ENCODE data around the gene GRIK3. TPM values are rescaled to one million over a fixed set of nuclear protein-coding genes. Genes with fewer than 3 reads are reported as not detected.
"Not testable (repeated sequence)": the region's sequence is repeated elsewhere in the genome, so short reads cannot be mapped to it uniquely, and the experiment has no call there.

GRIK3 gene
- total RNA-seq, 1 experiment from 2014 or later: not detected

DNA sequence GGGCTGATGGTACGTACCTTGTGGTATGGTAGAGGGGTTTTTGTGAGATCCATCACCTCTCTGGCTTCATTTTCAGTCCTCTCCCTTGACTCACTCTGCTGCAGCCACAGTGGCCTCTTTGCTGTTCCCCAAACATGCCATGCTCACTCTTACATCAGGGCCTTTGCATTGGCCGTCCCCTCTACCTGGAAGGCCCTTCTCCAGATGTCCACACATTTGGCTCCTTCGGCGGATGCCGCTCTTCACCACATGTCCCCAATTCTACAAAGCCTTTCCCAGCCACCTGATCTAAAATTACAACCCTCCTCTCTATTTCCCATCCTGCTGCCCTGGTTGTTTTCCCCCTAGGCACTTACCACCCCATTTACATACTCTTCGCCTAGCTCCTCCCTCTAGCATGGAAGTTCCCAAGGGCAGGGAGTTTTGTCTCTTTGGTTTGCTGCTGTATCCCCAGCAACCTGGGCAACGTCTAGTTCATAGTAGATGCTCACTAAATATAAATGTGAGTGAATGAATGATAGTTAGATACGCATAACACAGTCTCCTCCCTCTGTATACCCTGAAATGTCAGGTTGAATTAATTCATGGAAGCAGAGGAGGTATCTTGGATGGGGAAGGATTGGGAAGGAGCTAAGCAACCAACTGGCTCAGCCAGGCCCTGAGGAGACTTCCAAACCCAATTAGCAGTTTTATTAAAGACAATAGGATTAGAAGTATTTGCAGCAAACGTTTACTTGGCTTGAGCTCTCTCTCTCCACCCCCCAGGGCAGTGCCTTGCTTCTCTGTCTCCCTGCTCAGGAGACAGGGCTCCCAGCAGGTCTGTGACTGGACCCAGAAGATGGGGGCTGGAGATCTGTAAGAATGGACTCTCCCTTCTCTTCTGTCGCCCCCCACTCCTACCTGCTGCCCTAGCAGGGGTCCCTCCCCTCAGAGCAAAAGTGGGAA is 264.2 kb downstream of the GRIK3 start:
- DNase-seq (ENCODE audit: low read depth): no peak

DNA sequence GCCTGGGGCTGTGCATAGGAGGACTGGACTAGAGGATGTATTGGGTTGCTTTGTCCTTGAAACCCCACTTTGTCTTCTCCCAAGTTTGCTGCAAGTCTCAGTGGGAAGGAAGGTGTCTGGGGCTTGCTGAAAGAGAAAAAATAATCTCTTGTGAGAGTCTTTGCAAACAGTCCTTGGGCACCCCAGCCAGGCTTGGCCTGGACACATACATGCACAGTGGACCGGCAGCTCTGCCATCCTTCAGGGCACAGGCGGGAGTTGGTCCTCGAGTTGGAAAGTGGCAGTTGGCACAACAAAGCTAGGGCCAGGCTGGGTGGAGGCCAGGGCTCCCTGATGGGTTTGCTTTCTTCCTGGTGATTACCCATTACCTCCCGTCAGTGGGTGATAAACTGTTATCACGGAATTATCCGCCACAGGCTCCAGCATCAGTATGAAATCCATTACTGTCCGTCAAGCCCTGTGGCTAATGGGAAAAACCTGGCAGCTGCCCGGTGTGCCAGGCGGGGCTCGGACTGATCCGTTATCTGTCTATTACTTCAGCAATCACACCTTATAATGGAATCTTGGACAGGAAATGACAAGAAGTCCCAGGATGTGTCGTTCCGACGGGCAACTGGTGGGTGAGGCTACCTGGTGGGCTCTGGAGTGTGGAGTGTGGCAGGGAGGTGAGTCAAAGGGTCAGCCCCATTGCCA is 265.7 kb downstream of the GRIK3 start:
- DNase-seq (ENCODE audit: low read depth): no peak

DNA sequence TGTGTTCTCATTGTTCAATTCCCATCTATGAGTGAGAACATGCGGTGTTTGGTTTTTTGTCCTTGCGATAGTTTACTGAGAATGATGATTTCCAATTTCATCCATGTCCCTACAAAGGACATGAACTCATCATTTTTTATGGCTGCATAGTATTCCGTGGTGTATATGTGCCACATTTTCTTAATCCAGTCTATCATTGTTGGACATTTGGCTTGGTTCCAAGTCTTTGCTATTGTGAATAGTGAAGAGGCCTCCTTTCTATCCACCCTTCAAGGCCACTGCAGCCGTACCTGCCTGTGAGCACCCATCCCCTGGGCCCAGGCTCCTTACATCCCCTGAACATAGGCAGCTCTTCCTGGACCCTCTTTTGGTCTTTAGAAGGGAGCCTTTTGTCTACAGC is 266.9 kb downstream of the GRIK3 start:
- not testable (repeated sequence) for DNase-seq (ENCODE audit: low read depth)

DNA sequence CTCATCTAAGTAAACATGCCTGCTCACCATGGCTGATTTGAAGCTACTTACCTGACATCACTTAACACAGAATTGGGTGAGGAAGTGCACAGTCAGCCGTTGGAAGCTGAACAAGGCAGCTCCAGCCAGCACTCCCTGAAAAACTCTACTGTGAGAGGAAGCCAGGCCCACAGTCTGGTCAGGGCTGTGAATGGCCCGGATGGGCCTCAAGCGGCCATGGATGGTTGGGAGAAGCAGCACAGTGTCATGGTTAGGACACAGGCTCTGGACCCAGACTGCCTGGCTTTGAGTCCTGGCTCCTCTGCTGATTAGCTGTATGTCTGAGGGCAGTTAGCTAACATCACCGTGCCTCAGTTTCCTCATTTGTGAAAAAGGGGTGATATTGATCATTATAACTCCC is 267.8 kb downstream of the GRIK3 start:
- no peak for DNase-seq (ENCODE audit: low read depth)

DNA sequence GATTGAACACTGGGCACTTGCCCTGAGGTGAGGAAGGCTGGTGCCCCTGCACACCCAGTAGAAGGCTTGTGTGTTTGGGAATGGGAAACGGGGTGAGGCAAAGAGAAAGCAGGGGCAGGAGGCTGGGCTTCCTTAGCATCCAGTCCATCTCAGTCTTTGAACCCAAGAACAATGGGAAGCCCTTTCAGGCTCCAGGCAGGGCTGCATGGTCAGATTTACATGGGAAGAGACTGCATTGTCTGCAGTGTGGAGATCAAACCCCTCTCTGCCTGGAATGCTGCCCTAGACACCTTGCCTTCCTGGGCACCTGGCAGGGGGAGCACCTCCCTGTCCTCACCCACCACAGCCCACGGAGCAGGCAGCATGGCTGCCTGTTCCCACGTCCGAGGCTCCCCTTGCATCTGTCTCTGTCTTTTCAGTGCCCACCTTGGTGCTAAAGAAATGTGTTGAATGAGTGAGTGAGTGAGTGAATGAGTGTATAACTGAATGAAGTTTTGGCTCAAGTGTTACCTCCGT is 268.5 kb downstream of the GRIK3 start:
- no peak for DNase-seq (ENCODE audit: low read depth)

DNA sequence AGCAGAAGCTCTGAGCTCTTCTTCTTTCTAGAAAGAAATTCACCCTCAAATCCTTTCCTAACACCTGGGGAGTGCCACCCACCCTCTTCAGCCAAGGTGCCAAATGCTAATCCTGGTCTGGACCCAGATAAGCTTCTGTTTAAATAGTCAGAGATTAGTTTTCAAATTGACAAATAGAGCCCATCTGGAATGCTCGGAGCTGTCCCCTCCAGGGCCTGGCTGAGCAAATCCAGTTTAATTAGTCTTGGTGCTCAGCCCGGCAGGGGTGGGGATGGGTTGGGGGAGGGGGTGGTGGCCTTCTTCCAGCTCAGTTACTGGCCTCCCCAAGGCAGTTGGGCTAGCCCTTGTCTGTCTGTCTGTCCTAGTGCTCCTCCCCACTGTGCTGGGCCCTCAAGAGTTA is 269.5 kb downstream of the GRIK3 start:
- DNase-seq (ENCODE audit: low read depth): no peak

DNA sequence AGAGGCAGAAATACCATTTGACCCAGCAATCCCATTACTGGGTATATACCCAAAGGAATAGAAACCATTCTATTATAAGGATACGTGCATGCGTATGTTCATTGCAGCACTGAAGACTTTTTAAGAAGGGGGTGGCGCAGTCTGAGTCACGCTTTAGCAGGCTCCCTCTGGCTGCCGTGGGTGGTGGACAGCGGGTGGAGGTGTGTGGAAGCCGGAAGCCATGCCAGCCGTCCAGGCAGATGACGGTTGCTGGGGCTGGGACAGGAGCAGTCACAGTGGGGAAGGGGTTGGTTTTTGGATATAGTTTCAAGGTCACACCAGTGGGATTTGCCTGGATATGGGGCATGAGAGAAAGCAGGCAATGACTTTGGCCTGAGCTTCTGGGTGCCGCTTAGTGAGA is 270.5 kb downstream of the GRIK3 start:
- DNase-seq (ENCODE audit: low read depth): peak; percentile 33

DNA sequence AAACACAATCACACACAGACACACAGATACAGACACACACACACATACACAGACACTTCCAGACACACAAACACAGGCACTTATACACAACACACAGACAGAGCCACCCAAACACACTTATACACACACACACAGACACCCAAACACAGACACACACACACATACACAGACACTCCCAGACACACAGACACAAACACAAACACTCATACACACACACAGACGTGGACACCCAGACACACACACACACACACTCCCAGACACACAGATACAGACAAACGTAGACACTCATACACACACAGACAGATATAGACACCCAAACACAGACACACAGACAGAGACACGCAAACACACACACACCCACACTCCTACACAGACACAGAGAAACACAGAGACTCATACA is 272.1 kb downstream of the GRIK3 start:
- DNase-seq (ENCODE audit: low read depth): no peak

DNA sequence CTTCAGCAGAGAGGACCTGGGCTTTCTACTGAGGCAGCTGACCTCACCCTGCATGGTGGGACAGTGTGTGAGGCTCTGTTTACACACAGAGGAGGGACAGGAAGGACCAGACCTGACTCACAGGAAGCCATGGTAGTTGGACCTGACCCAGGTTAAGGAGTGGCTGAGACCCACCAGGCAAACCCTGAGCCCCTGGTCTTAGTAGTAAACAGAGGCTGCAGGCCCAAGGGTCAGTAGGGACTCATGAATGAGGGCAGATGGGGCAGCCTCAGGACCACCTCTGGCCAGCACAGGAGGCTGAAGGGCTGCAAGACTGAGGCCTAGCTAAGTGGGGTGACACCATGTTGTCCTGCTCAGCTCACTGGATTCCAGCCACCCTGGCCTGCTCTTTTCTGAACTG is 273.2 kb downstream of the GRIK3 start:
- peak; percentile 75 for DNase-seq (ENCODE audit: low read depth)

DNA sequence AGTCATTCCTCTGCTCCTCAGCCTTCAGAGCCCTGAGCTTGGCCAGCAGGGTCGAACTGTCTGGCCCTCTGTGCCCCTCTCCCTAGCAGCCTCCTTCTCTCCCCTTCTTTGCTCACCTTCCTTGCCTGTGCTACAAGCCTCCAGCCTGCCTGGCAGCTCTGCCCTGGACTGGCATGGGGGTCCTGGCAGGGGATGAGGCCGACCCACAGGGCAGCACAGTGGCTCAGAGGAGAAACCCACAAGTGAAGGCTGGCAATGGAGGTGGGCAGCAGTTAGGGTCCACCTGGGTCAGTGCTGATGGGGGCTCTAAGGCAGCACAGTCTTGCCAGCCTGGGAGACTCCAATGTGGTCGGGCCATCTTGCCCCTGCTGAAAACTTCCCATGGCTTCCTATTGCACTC is 274.2 kb downstream of the GRIK3 start:
- DNase-seq (ENCODE audit: low read depth): no peak

DNA sequence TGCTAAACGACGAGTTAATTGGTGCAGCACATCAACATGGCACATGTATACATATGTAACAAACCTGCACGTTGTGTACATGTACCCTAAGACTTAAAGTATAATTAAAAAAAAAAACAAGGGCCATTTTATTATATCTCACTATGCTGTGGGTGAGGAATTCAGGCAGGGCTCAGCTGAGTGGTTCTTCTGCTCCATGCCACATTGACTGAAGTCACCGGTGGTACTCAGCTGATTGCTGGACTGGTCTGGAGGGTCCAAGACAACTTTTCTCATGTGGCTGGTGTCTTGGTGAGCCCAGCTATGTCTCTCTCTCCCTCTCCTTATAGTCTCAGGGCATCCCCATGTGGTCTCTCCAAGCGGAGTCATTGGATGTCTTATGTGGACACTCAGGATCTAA is 275.0 kb downstream of the GRIK3 start:
- DNase-seq (ENCODE audit: low read depth): no peak

DNA sequence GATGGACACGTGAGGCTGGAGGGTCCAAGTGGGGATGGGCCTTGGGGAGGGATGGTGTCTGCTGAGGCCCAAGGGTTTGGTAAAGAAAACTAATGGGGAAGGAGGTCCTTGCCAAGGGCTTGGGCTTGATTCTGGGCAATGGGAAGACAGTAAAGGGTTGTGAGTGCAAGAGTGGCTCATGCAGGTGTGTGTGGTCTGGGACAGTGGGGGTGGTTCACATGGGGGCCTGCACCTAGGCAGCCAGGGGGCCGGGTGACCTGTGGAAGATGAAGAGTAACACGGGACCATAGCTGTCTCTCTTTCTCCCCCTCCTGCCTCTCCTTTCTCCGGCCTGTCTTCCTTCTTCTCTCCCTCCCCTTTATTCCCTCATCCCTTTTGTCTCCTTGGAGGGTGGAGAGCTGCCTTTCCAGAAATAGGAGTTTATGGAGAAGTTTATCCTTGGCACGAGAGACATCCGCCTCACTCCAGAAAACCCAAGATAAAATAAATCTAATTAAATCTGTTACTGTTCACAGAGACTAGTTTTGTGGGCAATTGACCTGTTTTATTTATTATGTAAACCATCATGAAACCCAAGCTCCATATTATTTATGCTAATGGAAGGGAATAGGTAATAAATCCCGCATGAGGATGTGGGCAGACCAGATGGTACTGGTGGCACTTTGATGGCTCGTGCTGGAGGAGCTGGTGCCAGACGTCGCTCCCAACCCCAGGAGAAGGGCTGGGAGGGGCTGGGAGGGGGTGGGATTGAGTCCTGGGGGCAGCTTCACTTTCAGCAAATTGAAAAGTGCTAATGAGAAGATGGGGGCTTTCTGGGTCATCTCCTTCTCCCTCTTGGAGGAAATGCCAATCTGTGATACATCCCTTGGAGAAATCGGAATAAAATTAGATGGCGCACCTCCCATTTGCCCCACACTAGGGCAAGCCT is 278.7 kb downstream of the GRIK3 start:
- no peak for DNase-seq (ENCODE audit: low read depth)

DNA sequence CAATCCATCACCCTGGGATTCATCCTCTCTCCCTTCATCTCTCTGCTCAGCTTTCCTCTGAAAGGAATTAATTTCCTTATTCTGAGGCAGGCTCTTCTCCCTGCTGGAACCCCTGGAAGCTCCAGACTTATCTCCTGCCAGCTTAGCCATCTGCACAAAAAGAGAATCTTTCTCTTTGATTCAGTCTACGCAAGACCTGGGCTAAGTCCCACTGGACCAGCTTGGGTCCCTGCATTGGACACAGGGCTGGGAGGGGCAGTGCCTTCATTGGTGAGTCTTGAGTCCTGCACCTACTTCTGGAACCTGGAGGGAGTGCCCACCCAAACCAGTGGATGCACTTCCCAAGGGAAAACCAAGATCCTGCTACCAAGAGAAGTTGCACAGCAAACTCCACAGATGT is 279.9 kb downstream of the GRIK3 start:
- no peak for DNase-seq (ENCODE audit: low read depth)

DNA sequence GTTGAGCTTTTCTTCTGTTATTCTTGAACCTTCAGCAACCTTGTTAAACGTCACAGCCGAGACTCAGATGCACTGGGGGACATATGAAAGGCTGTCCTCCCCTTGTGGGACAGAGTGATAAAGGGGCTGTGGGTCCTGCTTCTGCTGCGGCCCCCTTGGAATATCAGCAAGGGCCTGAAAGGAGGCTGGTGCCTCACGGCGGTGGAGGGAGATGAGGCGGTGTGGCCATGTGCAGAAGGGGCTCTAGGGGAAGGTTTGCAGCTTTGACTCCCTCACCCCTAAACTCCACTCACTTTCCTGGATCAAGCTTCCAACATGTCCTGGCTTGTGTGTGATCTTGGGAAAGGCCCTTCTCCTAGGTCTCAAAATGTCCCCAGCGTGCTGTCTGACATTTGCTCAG is 280.9 kb downstream of the GRIK3 start:
- no peak for DNase-seq (ENCODE audit: low read depth)

DNA sequence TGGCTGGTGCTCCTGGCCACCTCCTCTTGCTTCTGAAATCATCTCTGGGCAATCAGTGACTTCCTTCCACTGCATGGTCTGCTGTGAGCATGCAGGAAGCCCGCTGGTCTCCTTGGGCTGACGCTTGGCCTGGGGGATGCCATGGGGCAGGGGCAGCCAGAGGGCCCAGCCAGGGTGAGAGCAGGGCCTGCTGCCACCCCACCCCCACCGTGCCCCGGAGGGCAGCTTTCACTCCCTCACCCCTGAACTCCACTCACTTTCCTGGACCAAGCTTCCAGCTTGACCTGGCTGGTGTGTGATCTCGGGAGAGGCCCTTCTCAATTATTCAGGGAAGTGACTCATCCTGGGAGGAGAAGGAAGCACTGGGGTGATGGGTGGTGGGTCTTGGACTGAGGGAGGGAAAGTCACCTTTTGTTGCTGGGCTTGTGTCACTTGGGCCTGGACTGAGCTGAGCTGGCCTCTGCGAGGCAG is 281.4 kb downstream of the GRIK3 start:
- peak; percentile 57 for DNase-seq (ENCODE audit: low read depth)

DNA sequence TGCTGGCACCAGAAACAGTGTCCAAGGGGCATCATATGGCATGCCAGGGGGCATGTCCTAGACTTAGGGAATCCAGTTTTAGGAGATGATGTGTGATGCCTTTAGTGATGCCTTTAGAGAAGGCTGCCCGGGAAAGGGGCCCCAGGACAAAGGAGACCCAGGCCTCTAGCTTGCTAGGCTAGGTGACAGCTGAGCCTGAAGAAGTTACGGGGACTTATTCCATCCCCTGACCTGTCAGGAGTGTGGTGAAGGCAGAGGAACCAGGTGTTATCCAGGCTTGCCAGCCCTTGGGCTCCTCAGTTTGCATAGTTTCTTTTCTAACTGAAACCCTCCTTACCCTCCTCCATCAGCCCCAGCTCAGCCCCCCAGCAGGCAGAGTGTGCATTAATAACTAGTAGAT is 281.9 kb downstream of the GRIK3 start:
- DNase-seq (ENCODE audit: low read depth): no peak

DNA sequence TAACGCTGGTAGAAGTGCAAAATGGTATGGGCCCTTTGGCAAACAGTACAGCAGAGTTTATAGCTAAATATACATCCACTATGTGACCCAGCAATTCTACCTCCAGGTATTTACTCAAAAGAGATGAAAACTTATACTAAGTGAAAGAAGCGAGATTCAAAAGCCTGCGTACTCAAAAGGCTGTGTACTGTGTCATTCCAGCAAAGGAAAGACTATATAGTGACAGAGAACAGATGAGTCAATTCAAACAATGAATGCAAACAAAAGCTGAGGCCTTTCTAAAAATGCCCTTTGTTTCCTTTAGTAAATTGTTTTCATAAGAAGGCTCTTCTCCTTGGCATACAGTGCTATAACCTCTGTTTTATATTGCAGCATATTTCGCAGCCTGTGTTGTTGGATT is 282.8 kb downstream of the GRIK3 start:
- DNase-seq (ENCODE audit: low read depth): no peak

DNA sequence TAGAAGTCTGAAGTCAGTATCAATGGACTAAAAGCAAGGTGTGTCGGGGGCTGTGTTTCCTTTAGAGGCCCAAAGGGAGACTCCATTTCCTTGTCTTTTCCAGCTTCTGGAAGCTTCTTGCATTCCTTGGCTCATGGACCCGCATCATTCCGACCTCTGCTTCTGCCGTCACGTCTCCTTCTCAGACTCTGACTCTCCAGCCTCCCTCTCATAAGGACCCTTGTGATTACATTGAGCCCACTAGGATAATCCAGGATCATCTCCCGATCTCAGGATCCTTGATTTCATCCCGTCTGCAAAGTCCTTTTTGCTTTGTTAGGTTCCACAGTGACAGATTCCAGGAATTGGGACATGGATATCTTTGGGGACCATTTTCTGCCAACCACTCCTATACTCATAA is 285.8 kb downstream of the GRIK3 start:
- no peak for DNase-seq (ENCODE audit: low read depth)
